ENCODE data around the gene ALOX15B. TPM values are rescaled to one million over a fixed set of nuclear protein-coding genes. Genes with fewer than 3 reads are reported as not detected.

Gene ALOX15B
- total RNA-seq, 1 experiment from 2014 or later, result 0.30 TPM

DNA sequence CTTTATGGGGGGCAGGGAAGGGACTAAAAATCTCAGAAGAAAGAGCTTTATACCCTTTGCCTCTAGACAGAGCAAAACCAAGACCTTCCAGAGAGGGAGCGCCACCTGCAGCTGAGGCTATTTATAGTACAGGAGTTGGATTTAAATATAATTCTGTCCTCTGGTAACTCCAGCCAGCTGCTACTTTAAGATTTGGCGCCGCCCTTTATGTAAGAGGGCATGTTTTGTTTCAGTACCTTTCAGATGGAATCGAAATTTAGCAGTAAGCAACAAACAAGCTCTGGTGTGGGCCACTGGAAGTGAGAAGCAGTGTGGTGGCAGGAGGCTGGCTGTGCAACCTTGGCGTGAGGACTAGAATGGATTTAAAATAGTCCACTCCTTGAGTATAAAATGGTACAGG lies 41.7 kb upstream of the ALOX15B start:
- no TSS peak for BruUV-seq (replicated peaks)
- DNase-seq (ENCODE audit: low read depth, low spot score), result peak; percentile 67
- peak overlapping the region; percentile 98 for H2AFZ ChIP-seq (ENCODE audit: low read depth, low read length, poor library complexity, severe bottlenecking)

More for the DNA sequence above, 41.7 kb upstream of the ALOX15B start:
- no peaks in the 10 kb centered on the region for H3K9me3 ChIP-seq (ENCODE audit: control insufficient read depth in 1 of 2, insufficient read depth in 1 of 2, low read depth in 1 of 2, low read length in 2 of 2)
- ATAC-seq, result peak; percentile 97
- H3K36me3 ChIP-seq (ENCODE audit: control insufficient read depth in 1 of 2, insufficient read depth in 2 of 2, low read length in 2 of 2), result no peaks in the 10 kb centered on the region
- peaks cover 13 to 22% of the 10 kb centered on the region in 2 experiments for H3K4me1 ChIP-seq (ENCODE audit: control insufficient read depth in 1 of 2, insufficient read depth in 2 of 2, low read length in 2 of 2)
- H3K4me2 ChIP-seq (ENCODE audit: low read length), result peak overlapping the region; percentile 77
- ChIA-PET CTCF (interaction anchor here (0.6 to 1.7 kb wide), 15 partner anchors 8 to 141 kb away, joined by 3 to 18 read pairs (median 5); partner anchors contain the start of gene NAA38), POLR2A (interaction anchor here (0.8 to 1.6 kb wide), 2 partner anchors 80 to 140 kb away, joined by 3 to 4 read pairs; partner anchors contain the start of gene NAA38), RAD21 (ENCODE audit: low non-redundant PET in 1 of 2, low total read pairs in 2 of 2, uncharacterized antibody in 2 of 2, unreplicated experiment in 2 of 2) (interaction anchor here (0.5 to 1.0 kb wide), 3 partner anchors 9 to 253 kb away, joined by 3 to 5 read pairs (median 4); no protein-coding TSS in a partner anchor)
- TF ChIP-seq, protein P1, sequence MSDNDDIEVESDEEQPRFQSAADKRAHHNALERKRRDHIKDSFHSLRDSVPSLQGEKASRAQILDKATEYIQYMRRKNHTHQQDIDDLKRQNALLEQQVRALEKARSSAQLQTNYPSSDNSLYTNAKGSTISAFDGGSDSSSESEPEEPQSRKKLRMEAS (IDR thresholded peaks at IDR 0.05), result peak; percentile 34; the same call in 1 of the 2 replicates
- no peak for TF ChIP-seq FOSL1 (IDR thresholded peaks at IDR 0.05; ENCODE audit: low read depth)
- TF ChIP-seq, protein P2, sequence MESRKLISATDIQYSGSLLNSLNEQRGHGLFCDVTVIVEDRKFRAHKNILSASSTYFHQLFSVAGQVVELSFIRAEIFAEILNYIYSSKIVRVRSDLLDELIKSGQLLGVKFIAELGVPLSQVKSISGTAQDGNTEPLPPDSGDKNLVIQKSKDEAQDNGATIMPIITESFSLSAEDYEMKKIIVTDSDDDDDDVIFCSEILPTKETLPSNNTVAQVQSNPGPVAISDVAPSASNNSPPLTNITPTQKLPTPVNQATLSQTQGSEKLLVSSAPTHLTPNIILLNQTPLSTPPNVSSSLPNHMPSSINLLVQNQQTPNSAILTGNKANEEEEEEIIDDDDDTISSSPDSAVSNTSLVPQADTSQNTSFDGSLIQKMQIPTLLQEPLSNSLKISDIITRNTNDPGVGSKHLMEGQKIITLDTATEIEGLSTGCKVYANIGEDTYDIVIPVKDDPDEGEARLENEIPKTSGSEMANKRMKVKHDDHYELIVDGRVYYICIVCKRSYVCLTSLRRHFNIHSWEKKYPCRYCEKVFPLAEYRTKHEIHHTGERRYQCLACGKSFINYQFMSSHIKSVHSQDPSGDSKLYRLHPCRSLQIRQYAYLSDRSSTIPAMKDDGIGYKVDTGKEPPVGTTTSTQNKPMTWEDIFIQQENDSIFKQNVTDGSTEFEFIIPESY (IDR thresholded peaks at IDR 0.05; ENCODE audit: extremely low read depth, insufficient replicate concordance, low read length), result no peak
- TF ChIP-seq CBX3 (IDR thresholded peaks at IDR 0.05; ENCODE audit: low read depth), result 0 out of 2 replicates have a peak, but pooled peaks have one; percentile 42
- peak; percentile 62 for TF ChIP-seq RAD21 (IDR thresholded peaks at IDR 0.05; ENCODE audit: low read depth)
- TF ChIP-seq, protein P3, sequence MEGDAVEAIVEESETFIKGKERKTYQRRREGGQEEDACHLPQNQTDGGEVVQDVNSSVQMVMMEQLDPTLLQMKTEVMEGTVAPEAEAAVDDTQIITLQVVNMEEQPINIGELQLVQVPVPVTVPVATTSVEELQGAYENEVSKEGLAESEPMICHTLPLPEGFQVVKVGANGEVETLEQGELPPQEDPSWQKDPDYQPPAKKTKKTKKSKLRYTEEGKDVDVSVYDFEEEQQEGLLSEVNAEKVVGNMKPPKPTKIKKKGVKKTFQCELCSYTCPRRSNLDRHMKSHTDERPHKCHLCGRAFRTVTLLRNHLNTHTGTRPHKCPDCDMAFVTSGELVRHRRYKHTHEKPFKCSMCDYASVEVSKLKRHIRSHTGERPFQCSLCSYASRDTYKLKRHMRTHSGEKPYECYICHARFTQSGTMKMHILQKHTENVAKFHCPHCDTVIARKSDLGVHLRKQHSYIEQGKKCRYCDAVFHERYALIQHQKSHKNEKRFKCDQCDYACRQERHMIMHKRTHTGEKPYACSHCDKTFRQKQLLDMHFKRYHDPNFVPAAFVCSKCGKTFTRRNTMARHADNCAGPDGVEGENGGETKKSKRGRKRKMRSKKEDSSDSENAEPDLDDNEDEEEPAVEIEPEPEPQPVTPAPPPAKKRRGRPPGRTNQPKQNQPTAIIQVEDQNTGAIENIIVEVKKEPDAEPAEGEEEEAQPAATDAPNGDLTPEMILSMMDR (IDR thresholded peaks at IDR 0.05 in 2 of 3, conservative IDR thresholded peaks at IDR 0.05 in 1 of 3; ENCODE audit: borderline replicate concordance in 1 of 3, insufficient read depth in 1 of 3, low read depth in 2 of 3, low read length in 2 of 3), result peak; percentile 61 to 87 (median 66)
- intact Hi-C loops (cut with micrococcal nuclease), result no loop called here
- no peaks in the 10 kb centered on the region for H3K27me3 ChIP-seq (ENCODE audit: insufficient read depth, low read length)
- H3K4me3 ChIP-seq (replicated peaks in 1 of 2; ENCODE audit: low read depth in 1 of 2, low read length in 2 of 2), result peak overlapping the region in 1 of 2 experiments; percentile 27; a peak in 1 of 4 replicates
- H3K9ac ChIP-seq (ENCODE audit: low read length), result no peak overlapping the region
- H3K79me2 ChIP-seq (ENCODE audit: insufficient read depth, low read length), result no peaks in the 10 kb centered on the region
- peak overlapping the region; percentile 49 for H3K27ac ChIP-seq (ENCODE audit: low read depth, low read length)
- H3K9me2 ChIP-seq (ENCODE audit: insufficient read depth), result no peaks in the 10 kb centered on the region
- no peaks in the 10 kb centered on the region for H4K20me1 ChIP-seq (ENCODE audit: insufficient read depth)

Measured in HCT116 (cell line).